NCI-H1048 (cell line): ENCODE data around the gene AP5B1.
"Not testable (repeated sequence)": the region's sequence is repeated elsewhere in the genome, so short reads cannot be mapped to it uniquely, and the experiment has no call there.

Experiments
- DNase-seq: peaks from one replicate; lab custom pipeline; 2025; lab: John Stamatoyannopoulos, UW

Gene AP5B1

DNA sequence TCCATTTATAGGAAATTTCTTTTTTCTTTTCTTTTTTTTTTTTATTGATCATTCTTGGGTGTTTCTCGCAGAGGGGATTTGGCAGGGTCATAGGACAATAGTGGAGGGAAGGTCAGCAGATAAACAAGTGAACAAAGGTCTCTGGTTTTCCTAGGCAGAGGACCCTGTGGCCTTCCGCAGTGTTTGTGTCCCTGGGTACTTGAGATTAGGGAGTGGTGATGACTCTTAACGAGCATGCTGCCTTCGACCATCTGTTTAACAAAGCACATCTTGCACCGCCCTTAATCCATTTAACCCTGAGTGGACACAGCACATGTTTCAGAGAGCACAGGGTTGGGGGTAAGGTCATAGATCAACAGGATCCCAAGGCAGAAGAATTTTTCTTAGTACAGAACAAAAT lies 18.6 kb downstream of the AP5B1 start:
- not testable (repeated sequence) for DNase-seq

DNA sequence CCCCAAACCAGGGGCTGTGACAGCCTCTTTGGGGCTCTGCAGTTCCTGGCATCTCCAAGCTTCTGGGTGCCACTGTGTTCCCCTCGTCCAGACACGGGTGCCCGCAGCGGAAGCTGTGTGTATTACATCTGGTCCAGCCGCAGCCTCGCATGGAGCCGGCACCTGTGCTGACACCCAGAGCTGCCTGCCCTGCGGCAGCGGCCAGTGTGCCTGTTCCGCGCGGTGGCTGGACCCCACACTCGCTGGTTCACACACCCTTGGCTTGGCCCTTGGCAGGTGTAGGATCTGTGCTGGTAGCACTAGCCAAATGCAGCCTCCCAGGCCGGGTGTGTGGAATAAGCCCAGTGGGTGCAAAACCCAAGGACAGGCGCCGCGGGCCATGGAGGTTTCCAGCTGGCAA lies 35.7 kb downstream of the AP5B1 start:
- no peak for DNase-seq

DNA sequence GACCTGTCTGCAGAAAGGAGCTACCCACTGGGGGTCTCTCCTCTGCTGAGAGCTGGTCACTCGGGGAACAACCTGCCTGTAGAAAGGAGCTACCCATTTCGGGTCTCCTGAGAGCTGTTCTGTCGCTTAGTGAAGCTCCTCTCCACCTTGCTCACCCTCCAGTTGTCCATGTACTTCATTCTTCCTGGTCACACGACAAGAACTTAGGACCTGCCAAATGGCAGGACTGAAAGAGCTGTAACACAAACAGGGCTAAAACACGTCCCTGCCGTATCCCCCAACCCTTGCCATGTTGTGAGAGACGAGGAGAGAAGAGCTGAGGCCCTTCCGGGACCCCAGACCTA lies 36.1 kb downstream of the AP5B1 start:
- no peak for DNase-seq

DNA sequence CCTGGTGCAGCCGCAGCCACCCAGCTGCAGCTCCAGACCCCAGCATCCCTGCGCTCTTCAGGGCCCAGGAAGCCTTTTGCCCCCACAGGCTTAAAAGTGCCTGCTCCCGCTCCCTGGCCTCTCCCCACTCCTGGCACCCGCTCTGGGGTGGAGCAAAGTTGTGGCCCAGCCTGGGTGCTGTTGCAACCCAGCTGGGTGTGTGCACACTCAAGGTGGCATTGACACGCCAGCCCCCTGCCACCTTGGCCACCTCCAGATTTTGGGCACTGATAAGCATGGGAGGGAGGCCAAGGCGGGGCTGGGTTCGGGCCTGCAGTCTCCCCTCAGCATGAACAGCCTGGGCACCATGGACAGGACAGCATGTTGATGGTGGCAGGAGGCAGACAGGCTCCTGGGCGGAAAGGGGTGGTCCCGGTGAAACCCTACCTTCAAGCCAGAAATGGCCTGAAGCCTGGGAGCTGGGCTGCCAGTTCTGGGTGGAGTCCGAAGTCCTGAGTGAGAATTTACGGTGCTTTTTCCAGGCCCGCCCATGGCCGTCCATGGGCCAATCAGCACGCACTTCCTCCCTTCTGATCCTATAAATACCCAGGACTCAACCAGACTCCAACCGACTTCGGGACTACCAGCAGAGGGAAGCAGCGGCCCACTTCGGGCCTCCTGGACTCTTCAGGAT lies 36.6 kb downstream of the AP5B1 start:
- DNase-seq, result peak; percentile 8

DNA sequence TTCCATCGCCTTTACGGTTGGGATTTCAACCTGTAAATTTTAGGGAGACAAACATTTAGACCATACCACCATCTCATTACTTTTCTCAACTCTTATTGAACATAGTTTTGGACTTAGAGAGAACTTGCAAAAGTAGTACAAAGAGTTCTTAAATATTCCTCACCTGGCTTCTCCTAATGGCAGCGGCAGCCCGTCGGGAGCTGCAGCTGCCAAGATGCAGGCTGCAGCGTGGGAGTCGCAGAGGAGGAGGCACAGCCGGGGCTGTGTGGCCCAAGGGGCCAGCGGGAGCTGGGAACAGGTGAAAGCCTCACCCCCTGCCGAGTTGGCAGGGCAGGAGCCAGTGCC lies 37.1 kb downstream of the AP5B1 start:
- DNase-seq, result no peak

DNA sequence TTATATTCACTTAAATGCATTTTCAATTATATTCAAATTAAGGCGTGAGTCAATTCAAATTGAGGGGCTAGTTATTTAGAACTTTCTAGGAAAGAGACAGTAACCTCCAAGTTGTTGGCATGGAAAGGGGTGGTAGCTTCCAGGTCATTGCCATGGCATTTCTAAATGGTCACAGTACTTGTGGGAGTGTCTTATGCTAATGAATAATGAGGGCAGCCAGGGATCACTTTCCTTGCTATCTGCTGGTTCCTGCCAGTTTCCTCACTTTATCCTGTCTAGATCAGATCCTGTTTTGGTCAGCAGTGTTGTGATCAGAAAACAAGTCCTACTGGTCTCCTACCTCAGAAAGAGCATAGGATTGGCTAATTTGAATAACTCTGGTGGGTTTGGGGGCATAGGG lies 38.4 kb downstream of the AP5B1 start:
- no peak for DNase-seq

DNA sequence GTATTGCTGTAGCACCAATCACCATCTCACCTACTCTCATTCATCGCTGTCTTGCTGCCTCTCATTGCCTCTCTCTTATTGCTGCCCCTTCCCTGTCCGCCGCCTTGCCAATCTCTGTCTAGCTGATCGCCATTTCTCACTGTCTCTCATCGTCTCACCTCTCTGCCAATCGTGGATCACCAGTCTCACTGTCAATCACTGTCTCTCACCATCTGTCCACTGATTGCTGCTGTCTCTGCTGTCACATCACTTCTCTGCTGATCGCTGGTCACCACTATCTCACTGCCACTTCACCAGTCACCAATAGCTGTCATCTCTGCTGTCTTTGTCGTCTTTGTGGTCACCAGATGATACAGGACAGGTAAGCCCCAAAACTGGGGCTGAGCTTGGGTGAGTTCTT lies 39.6 kb downstream of the AP5B1 start:
- DNase-seq, result no peak

DNA sequence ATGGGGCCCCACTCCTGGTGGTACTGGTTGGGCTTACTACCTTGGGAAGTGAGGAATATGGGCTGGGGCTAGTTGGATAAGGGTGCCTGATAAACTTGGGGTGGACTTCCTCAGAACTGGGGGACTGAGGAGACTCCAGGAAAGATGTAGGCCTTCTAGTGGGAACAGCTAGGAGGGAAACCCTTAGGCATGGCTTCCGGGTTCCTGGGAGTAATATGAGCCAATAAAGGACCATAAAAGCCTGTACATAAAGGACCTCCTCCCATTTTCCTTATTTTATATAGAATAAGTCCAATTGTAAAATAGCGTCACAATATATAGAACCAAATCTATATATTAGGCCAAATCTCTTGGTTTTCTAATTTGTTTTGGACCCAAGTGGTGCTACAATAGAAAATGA lies 41.8 kb downstream of the AP5B1 start:
- no peak for DNase-seq

DNA sequence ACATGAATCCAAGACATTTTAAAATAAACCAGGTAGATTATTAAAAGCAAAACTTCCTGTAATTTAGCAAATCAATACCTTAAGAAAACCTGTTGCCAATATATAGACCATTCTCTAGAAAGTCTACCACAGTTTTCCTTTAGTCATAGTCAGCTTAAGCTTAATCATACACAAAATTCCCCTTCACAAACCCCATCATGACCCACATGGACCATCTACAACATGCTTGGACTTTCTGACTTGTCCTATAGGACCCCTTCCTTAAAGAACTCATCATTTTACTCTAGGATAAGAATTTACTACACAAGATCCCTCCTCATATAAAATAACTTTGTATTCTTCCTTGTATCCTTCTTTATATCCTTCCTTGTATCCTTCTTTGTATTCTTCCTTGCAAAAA lies 44.0 kb downstream of the AP5B1 start:
- no peak for DNase-seq

DNA sequence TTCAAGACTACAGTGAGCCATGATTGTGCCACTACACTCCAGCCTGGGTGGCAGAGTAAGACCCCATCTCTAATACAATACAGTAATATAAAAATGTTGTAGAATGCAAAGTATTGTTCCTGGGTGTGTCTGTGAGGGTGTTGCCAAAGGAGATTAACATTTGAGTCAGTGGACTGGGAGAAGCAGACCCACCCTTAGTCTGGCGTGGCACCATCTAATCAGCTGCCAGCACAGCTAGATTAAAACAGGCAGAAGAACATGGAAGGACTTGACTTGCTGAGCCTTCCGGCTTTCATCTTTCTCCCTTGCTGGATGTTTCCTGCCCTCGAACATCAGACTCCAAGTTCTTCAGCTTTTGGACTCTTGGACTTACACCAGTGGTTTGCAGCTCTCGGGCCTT lies 45.7 kb downstream of the AP5B1 start:
- not testable (repeated sequence) for DNase-seq

DNA sequence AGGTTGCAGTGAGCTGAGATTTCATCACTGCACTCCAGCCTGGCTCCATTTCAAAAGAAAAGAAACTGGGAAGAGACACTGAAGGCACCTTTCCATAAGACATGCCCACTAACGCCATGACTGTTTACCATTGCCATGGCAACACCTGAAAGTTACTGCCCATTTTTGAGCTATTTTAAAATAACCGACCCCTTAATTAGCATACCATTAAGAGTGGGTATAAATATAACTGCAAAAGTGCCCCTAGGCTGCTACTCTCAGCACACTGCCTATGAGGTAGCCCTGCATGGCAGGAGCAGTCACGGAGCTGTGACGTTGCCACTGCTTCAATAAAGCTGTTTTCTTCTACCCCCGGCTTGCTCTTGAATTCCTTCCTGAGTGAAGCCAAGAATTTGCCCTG lies 50.3 kb downstream of the AP5B1 start:
- no peak for DNase-seq

DNA sequence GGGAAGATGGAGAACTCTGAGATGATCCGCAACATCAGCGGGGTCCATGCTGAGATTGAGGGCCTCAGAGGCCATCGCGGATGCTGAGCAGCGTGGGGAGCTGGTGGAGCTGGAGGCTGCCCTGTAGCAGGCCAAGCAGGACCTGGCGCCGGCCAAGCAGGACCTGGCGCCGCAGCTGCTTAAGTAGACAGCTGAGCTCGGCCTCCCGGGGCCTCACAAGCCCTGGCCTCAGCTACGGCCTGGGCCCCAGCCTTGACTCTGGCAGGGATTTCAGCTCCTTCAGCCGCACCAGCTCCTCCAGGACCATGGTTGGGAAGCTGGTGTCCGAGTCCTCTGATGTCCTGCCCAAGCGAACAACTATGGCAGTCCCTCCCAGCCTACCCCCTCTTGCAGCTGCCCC lies 52.9 kb downstream of the AP5B1 start:
- no peak for DNase-seq

DNA sequence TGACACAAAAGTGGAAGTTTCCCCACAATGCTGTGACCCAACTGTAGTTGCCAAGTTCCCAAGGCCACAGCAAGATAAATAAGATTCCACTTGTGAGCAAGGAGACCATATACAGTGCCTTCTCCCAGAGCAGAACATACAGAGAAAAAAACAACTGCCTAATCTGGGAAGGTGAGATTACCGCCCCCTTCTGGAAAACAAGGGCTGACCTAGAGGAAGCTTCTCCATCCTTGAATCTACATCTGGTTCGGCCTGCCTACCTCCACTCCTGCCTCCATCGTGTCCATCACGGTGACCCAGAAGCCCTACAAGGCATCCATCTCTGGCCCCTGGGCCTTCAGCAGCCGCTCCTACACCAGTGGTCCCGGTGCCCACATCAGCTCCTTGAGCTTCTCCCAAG lies 54.1 kb downstream of the AP5B1 start:
- DNase-seq, result no peak
